Measurements from ENCODE around the gene CRB2.

- no peak for TF ChIP-seq POLR2A (IDR thresholded peaks at IDR 0.05)
- no peak for TF ChIP-seq CTCF (IDR thresholded peaks at IDR 0.05)
Measured at GRCh38 chr9:123414204-123414603, 58.2 kb downstream of the CRB2 start.
